ENCODE measurements around the gene FAM78B.

DNA sequence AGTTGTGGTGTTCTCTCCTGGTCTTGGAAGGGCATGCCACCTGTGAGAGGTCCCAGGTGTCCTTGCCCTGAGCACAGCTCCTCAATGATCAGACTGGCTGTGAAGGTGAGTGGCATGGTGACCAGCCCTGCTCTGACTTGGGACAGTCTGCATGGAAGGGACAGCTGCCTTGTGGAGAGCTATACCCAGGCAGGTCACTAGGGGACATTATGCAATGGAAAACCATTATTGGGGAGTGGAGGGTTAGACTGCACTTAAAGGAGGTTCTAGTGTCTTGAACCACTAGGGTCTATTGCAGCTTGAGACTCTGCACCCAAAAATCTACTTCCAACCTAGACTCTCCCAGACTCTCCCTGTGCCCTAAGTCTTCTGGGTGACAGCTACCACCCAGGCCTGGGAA, 24.8 kb downstream of the FAM78B start:
- TF ChIP-seq CTCF (IDR thresholded peaks at IDR 0.05) (no peak), POLR2A (IDR thresholded peaks at IDR 0.05) (no peak)

Measured in heart left ventricle (tissue), 13 donors.